ENCODE results near the gene AQP5. TPM values are rescaled to one million over a fixed set of nuclear protein-coding genes. Genes with fewer than 3 reads are reported as not detected.

The AQP5 gene
- total and polyA plus RNA-seq, 2 donors (not counting 3 experiments of a cell fraction or from before 2014, with no cell fraction given), result 0.95 to 2.3 TPM

GRCh38 chr12:49952391-49953055, 9.1 kb upstream of the AQP5 start:
- no peaks in the 10 kb centered on the region for H3K9me3 ChIP-seq (replicated peaks; ENCODE audit: control insufficient read depth, insufficient read depth, low read length)
- intact Hi-C loops (cut with micrococcal nuclease), result no loop called here
- no peak overlapping the region for H3K9ac ChIP-seq (replicated peaks; ENCODE audit: extremely low read depth, insufficient read depth, low read length)
- no peaks in the 10 kb centered on the region for H3K36me3 ChIP-seq (ENCODE audit: control insufficient read depth in 2 of 2, extremely low read depth in 1 of 2, insufficient read depth in 2 of 2, low read length in 2 of 2)
- TF ChIP-seq EZH2 (IDR thresholded peaks at IDR 0.05; ENCODE audit: borderline replicate concordance, low read depth, low read length, severe bottlenecking) (no peak), POLR2A (IDR thresholded peaks at IDR 0.05; ENCODE audit: low read depth, low read length) (no peak), CTCF (IDR thresholded peaks at IDR 0.05; ENCODE audit: extremely low read depth in 1 of 2, insufficient read depth in 1 of 2, low read depth in 1 of 2, low read length in 2 of 2) (no peak), GATA2 (IDR thresholded peaks at IDR 0.05; ENCODE audit: insufficient read depth, insufficient read length, low read depth, low read length) (no peak), FOS (IDR thresholded peaks at IDR 0.05; ENCODE audit: borderline replicate concordance, insufficient read depth, low read length) (no peak), JUN (IDR thresholded peaks at IDR 0.05; ENCODE audit: borderline replicate concordance, insufficient read depth, insufficient read length, low read depth) (no peak)
- no peaks in the 10 kb centered on the region for H3K4me1 ChIP-seq (ENCODE audit: control insufficient read depth, extremely low read depth, insufficient read depth, low read length)
- DNase-seq (ENCODE audit: low read depth, low spot score) (no peak), FAIRE-seq (no peak)
- H3K27ac ChIP-seq (ENCODE audit: insufficient read depth, low read depth, low read length), result no peak overlapping the region
- ChIA-PET CTCF (interaction anchor here (1.7 kb wide), 2 partner anchors 14 to 118 kb away, joined by 4 to 8 read pairs; no protein-coding TSS in a partner anchor), POLR2A (no interaction called here)
- no peak overlapping the region for H2AFZ ChIP-seq (ENCODE audit: low read depth, low read length)
- dilution Hi-C loops (cut with MboI; ENCODE audit: extremely low pct_ligation_motif_present, low sequenced_read_pairs), result loop anchor here (25.0 kb wide), 1 partner anchor 110 kb away; the partner anchor contains the start of gene ASIC1
- no peaks in the 10 kb centered on the region for H4K20me1 ChIP-seq (replicated peaks; ENCODE audit: control insufficient read depth, extremely low read depth, insufficient read depth, low read length)
- H3K9me1 ChIP-seq (replicated peaks; ENCODE audit: control insufficient read depth, extremely low read depth, insufficient read depth, low read length), result no peaks in the 10 kb centered on the region
- no TSS peak for BruUV-seq (replicated peaks)
- no peak overlapping the region for H3K4me2 ChIP-seq (ENCODE audit: insufficient read depth, low read length)
- H3K27me3 ChIP-seq (ENCODE audit: control insufficient read depth in 2 of 2, insufficient read depth in 2 of 2, low read length in 2 of 2), result no peaks in the 10 kb centered on the region
- no peak overlapping the region for H3K4me3 ChIP-seq (replicated peaks in 1 of 3; ENCODE audit: insufficient read depth in 1 of 3, low read depth in 1 of 3, low read length in 3 of 3)
- no peaks in the 10 kb centered on the region for H3K79me2 ChIP-seq (ENCODE audit: control insufficient read depth, insufficient read depth, low read length)

All from endothelial cell of umbilical vein (primary cell).